ENCODE results near the gene ST6GALNAC3. TPM values are rescaled to one million over a fixed set of nuclear protein-coding genes. Genes with fewer than 3 reads are reported as not detected.

ST6GALNAC3 gene
- total and polyA plus RNA-seq, 11 donors, result 2.5 to 7.7 (median 4.4) TPM

DNA sequence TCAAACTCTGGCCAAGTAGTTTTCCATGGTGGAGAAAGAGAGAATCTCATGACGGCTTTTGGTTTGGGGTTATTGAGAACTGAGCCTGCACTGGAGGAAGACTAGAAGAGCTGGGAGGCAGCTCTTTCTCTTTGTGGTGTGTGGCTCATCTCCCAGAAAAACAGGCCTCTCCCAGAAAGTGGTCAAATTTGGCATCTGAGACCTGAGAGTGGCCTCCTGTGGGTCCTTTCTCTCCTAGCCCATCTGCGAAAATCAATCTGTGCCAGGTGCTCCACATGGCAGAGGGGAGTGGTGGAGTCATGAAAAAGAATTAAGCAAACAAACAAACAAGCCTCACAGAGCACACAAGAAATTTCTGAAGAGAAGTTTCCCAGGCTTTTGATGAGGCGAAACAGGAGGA lies 305.0 kb downstream of the ST6GALNAC3 start:
- no peaks in the 10 kb centered on the region for H3K36me3 ChIP-seq
- DNase-seq (no peak), ATAC-seq (no peak)
- no peaks in the 10 kb centered on the region for H3K27me3 ChIP-seq
- H3K27ac ChIP-seq, result no peak overlapping the region
- H3K9me3 ChIP-seq, result peaks cover 0 to 8% (median 0%) of the 10 kb centered on the region in 12 donors
- WGBS, 4 donors, result 95 to 100% (median 97%) methylated on average over 3 of the region's 3 CpGs
- H3K4me1 ChIP-seq, result no peaks in the 10 kb centered on the region
- H3K4me3 ChIP-seq, result no peak overlapping the region
- intact Hi-C loops (cut with DNase I), result no loop called here
- TF ChIP-seq, protein P1, sequence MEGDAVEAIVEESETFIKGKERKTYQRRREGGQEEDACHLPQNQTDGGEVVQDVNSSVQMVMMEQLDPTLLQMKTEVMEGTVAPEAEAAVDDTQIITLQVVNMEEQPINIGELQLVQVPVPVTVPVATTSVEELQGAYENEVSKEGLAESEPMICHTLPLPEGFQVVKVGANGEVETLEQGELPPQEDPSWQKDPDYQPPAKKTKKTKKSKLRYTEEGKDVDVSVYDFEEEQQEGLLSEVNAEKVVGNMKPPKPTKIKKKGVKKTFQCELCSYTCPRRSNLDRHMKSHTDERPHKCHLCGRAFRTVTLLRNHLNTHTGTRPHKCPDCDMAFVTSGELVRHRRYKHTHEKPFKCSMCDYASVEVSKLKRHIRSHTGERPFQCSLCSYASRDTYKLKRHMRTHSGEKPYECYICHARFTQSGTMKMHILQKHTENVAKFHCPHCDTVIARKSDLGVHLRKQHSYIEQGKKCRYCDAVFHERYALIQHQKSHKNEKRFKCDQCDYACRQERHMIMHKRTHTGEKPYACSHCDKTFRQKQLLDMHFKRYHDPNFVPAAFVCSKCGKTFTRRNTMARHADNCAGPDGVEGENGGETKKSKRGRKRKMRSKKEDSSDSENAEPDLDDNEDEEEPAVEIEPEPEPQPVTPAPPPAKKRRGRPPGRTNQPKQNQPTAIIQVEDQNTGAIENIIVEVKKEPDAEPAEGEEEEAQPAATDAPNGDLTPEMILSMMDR (IDR thresholded peaks at IDR 0.05), result no peak
- TF ChIP-seq POLR2A (IDR thresholded peaks at IDR 0.05), result no peak

DNA sequence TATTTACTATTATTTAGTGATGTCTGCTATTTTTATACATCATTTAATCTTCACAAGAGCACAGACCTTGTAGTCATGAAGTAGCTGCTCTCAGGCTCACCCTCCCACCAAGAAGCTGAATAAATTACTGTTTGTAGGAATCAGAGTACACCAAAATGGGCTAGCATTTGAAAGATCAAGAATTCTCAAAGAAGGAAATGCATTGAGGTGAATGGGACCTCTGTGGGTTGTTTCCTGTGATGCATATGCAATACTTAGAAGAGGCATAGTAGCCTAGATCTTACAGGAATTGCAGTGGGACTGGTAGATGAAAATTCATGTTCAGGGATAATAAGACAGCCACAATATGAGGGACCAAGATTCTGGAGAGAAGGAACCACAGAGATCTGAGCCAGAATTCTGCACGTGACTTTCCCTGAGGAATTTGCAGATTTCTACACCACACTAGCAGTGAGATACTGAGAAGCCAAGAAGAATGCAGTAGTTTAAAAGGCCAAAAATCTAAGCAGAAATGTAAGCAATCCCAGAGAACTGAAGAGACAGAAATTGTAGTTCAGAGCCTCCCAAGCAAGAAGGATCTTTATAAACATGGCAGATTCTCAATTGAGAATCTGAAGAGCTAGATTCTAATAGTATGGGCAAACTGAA lies 307.0 kb downstream of the ST6GALNAC3 start:
- Histone ChIP-seq H3K9me3 (peaks cover 0 to 9% (median 0%) of the 10 kb centered on the region in 12 donors), H3K27me3 (no peaks in the 10 kb centered on the region), H3K4me1 (peaks cover 0 to 4% (median 0%) of the 10 kb centered on the region in 12 donors), H3K4me3 (no peak overlapping the region), H3K27ac (no peak overlapping the region), H3K36me3 (no peaks in the 10 kb centered on the region)
- no peak for ATAC-seq
- DNase-seq, result no peak
- 32 to 71% (median 50%) methylated on average over 1 of the region's 1 CpG for WGBS, 4 donors
- intact Hi-C loops (cut with DNase I), result no loop called here
- TF ChIP-seq, protein P1 (IDR thresholded peaks at IDR 0.05), result no peak
- TF ChIP-seq POLR2A (IDR thresholded peaks at IDR 0.05), result no peak

DNA sequence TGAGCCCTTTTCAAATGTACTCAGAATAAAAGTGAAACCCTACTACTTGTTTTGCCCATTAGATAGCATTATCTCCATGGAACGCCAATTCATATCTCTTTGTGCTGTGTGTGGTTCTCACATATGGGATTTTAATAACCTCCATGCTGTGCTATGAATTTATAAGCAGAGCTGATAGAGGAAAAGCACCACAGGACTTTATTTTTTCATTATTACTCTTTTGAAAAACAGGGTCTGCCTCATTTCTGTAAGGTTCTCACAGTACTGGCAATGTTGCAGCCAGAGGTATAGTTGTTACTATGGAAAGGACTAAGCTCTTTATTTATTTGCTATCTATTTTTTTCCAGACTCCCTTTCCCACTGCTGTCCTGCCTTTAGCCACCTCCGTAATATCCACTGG lies 313.7 kb downstream of the ST6GALNAC3 start:
- H3K9me3 ChIP-seq, result peaks cover 0 to 9% (median 0%) of the 10 kb centered on the region in 12 donors
- WGBS, 4 donors, result 59 to 71% (median 65%) methylated on average over 2 of the region's 2 CpGs
- H3K4me3 ChIP-seq, result no peak overlapping the region
- no peaks in the 10 kb centered on the region for H3K36me3 ChIP-seq
- no peaks in the 10 kb centered on the region for H3K27me3 ChIP-seq
- intact Hi-C loops (cut with DNase I), result no loop called here
- DNase-seq (no peak), ATAC-seq (no peak)
- H3K4me1 ChIP-seq, result peaks cover 0 to 11% (median 0%) of the 10 kb centered on the region in 12 donors
- TF ChIP-seq, protein P1 (IDR thresholded peaks at IDR 0.05), result no peak
- TF ChIP-seq POLR2A (IDR thresholded peaks at IDR 0.05), result no peak
- no peak overlapping the region for H3K27ac ChIP-seq

DNA sequence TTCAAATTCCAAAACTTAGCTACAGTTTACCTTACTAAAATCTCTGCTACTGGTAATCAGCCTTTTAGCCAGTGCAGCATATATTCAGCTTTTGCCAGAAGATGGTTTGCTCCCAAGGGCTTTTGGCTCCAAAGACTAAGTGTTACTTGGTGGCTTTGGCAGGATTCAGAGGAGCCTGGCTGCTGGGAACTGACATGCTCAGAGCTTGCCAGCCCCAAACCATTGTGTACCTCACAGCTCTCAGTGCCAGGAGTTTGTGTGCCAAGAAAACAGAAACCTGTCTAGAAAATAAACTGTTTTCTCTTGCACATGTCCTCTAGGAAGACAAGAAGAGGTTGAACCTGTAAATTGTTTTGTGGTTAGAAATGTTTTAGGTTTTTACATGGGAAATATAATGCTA lies 315.9 kb downstream of the ST6GALNAC3 start:
- TF ChIP-seq, protein P1 (IDR thresholded peaks at IDR 0.05), result no peak
- no peak for TF ChIP-seq POLR2A (IDR thresholded peaks at IDR 0.05)
- intact Hi-C loops (cut with DNase I), result no loop called here

More for the DNA sequence above, 315.9 kb downstream of the ST6GALNAC3 start:
- Histone ChIP-seq H3K27me3 (no peaks in the 10 kb centered on the region), H3K4me1 (peaks cover 0 to 11% (median 0%) of the 10 kb centered on the region in 12 donors), H3K4me3 (no peak overlapping the region), H3K36me3 (no peaks in the 10 kb centered on the region), H3K9me3 (no peaks in the 10 kb centered on the region), H3K27ac (no peak overlapping the region)
- DNase-seq (peak in 3 of 5 donors; percentile 6 to 65 (median 41)), ATAC-seq (peak; percentile 52 to 90 (median 75))

Measured in heart left ventricle (tissue), 16 donors.